ENCODE results near the gene RNASE2.

The RNASE2 gene

GRCh38 chr14:20998674-20999366, 43.5 kb downstream of the RNASE2 start, which contains the start of gene SLC39A2:
TSS of gene SLC39A2 (plus strand) at chr14:20999293. CDS start at chr14:20999447, 154 bp downstream.
- Histone ChIP-seq H3K4me2 (ENCODE audit: low read depth, low read length, poor library complexity, severe bottlenecking) (no peak within 1 kb of the TSS), H3K36me3 (ENCODE audit: low read length) (peaks cover 7% of the 10 kb centered on the region; the same call in 1 of the 2 replicates), H3F3A (ENCODE audit: insufficient read depth) (no peaks in the 10 kb centered on the region), H3K9me3 (ENCODE audit: insufficient read depth, low read length) (no peaks in the 10 kb centered on the region), H3K4me3 (ENCODE audit: insufficient read depth, low read length, poor library complexity, severe bottlenecking) (no peak within 1 kb of the TSS), H3K27me3 (ENCODE audit: low read length) (no peaks in the 10 kb centered on the region), H3K9me2 (replicated peaks; ENCODE audit: insufficient read depth, low read length) (no peaks in the 10 kb centered on the region), H4K20me1 (ENCODE audit: low read depth, low read length) (no peaks in the 10 kb centered on the region), H2AFZ (ENCODE audit: low read depth, low read length, severe bottlenecking) (no peak within 1 kb of the TSS), H3K9ac (ENCODE audit: low read length) (no peak within 1 kb of the TSS), H3K79me2 (ENCODE audit: insufficient read depth, low read length) (no peaks in the 10 kb centered on the region), H3K27ac (ENCODE audit: low read depth, low read length) (no peak within 1 kb of the TSS)
- TF ChIP-seq EZH2phosphoT487 (conservative IDR thresholded peaks at IDR 0.05; ENCODE audit: low read length): no peak
- TF ChIP-seq CTCF (IDR thresholded peaks at IDR 0.05; ENCODE audit: insufficient read depth, low read length, poor library complexity, severe bottlenecking): no peak

DNA sequence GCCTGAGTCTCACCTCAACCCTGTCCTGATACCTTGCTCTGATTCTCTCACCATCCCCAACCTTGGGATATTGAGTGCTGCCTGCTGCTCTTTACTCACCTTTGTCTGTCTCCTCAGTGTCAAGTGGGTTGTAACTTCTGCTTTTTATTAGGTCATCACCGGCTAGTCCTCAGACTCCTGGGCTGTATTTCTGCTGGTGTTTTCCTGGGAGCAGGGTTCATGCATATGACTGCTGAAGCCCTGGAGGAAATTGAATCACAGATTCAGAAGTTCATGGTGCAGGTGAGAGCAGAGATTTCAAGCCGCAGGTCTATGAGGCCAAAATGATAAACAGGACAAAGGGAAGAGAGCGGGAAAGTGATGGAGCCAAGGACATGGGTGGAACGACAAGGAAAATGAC, 44.3 kb downstream of the RNASE2 start:
- Histone ChIP-seq H3K9ac (ENCODE audit: low read length) (no peak overlapping the region), H3K9me3 (ENCODE audit: insufficient read depth, low read length) (no peaks in the 10 kb centered on the region), H2AFZ (ENCODE audit: low read depth, low read length, severe bottlenecking) (no peak overlapping the region), H3K27me3 (ENCODE audit: low read length) (no peaks in the 10 kb centered on the region), H3K27ac (ENCODE audit: low read depth, low read length) (no peak overlapping the region), H3K4me2 (ENCODE audit: low read depth, low read length, poor library complexity, severe bottlenecking) (no peak overlapping the region), H3K4me3 (ENCODE audit: insufficient read depth, low read length, poor library complexity, severe bottlenecking) (no peak overlapping the region), H3F3A (ENCODE audit: insufficient read depth) (no peaks in the 10 kb centered on the region), H3K9me2 (replicated peaks; ENCODE audit: insufficient read depth, low read length) (no peaks in the 10 kb centered on the region), H3K79me2 (ENCODE audit: insufficient read depth, low read length) (no peaks in the 10 kb centered on the region), H3K36me3 (ENCODE audit: low read length) (peaks cover under 1% of the 10 kb centered on the region; the same call in 1 of the 2 replicates), H4K20me1 (ENCODE audit: low read depth, low read length) (no peaks in the 10 kb centered on the region)
- TF ChIP-seq CTCF (IDR thresholded peaks at IDR 0.05; ENCODE audit: insufficient read depth, low read length, poor library complexity, severe bottlenecking) (no peak), EZH2phosphoT487 (conservative IDR thresholded peaks at IDR 0.05; ENCODE audit: low read length) (no peak)

- no peak overlapping the region for H2AFZ ChIP-seq (ENCODE audit: low read depth, low read length, severe bottlenecking)
- no peaks in the 10 kb centered on the region for H3K9me3 ChIP-seq (ENCODE audit: insufficient read depth, low read length)
- no peaks in the 10 kb centered on the region for H4K20me1 ChIP-seq (ENCODE audit: low read depth, low read length)
- no peak overlapping the region for H3K4me3 ChIP-seq (ENCODE audit: insufficient read depth, low read length, poor library complexity, severe bottlenecking)
- H3F3A ChIP-seq (ENCODE audit: insufficient read depth): no peaks in the 10 kb centered on the region
- H3K36me3 ChIP-seq (ENCODE audit: low read length): no peaks in the 10 kb centered on the region
- H3K79me2 ChIP-seq (ENCODE audit: insufficient read depth, low read length): no peaks in the 10 kb centered on the region
- H3K4me2 ChIP-seq (ENCODE audit: low read depth, low read length, poor library complexity, severe bottlenecking): no peak overlapping the region
- TF ChIP-seq EZH2phosphoT487 (conservative IDR thresholded peaks at IDR 0.05; ENCODE audit: low read length) (no peak), CTCF (IDR thresholded peaks at IDR 0.05; ENCODE audit: insufficient read depth, low read length, poor library complexity, severe bottlenecking) (no peak)
- H3K27me3 ChIP-seq (ENCODE audit: low read length): no peaks in the 10 kb centered on the region
- no peaks in the 10 kb centered on the region for H3K9me2 ChIP-seq (replicated peaks; ENCODE audit: insufficient read depth, low read length)
- no peak overlapping the region for H3K9ac ChIP-seq (ENCODE audit: low read length)
- H3K27ac ChIP-seq (ENCODE audit: low read depth, low read length): no peak overlapping the region
Measured at GRCh38 chr14:21001218-21001617, 45.9 kb downstream of the RNASE2 start.

Data from SU-DHL-6 (cell line).